Panc1 (cell line): Measurements from ENCODE around the gene LAMA5. TPM values are rescaled to one million over a fixed set of nuclear protein-coding genes. Genes with fewer than 3 reads are reported as not detected.

Source experiments
- ATAC-seq: fragments of 200-7000 bp; cut with Tn5 transposase; 2 replicates; pipeline ENCODE4 v1.9.1; 2020; ENCODE audit warnings: mild to moderate bottlenecking, moderate library complexity
- BruUV-seq: library from RNA; stranded (reverse); fragments of 400-500 nt; replicated peaks from 2 replicates; lab custom pipeline; 2021; lab: Mats Ljungman, UMichigan
- CTCF ChIA-PET: fragments of 300-600 bp; sonication (Branson Sonifier 250); formaldehyde crosslinking; loops from one replicate; lab custom pipeline; 2022; ENCODE audit warnings: antibody characterized with exemption; lab: Charles Lee
- POLR2A ChIA-PET: fragments of 300-600 bp; sonication (Branson Sonifier 250); formaldehyde crosslinking; loops from one replicate; lab custom pipeline; 2022; ENCODE audit warnings: antibody characterized with exemption; lab: Charles Lee
- DNase-seq: peaks from one replicate; pipeline ENCODE4 v3.0.0-alpha.2; 2010; ENCODE audit warnings: low read depth, low spot score
- H3K27ac ChIP-seq: 2 replicates; pipeline ENCODE4 v1.5.1; 2011; ENCODE audit warnings: mild to moderate bottlenecking, low read length, inconsistent platforms
- H3K27me3 ChIP-seq: fragments of 200-500 bp; sonication (Bioruptor generic); 2 replicates; pipeline ENCODE4 v1.6.0; 2014; ENCODE audit warnings: low read length, inconsistent platforms; ENCODE audit not compliant: control insufficient read depth, insufficient read depth
- H3K36me3 ChIP-seq: fragments of 200-500 bp; sonication (Bioruptor generic); 2 replicates; pipeline ENCODE4 v1.5.1; 2014; ENCODE audit warnings: inconsistent platforms, mild to moderate bottlenecking, low read length, moderate library complexity; ENCODE audit not compliant: control insufficient read depth, insufficient read depth
- H3K4me1 ChIP-seq: 2 replicates; pipeline ENCODE4 v1.5.1; 2011; ENCODE audit warnings: inconsistent platforms, mild to moderate bottlenecking, low read length, moderate library complexity; ENCODE audit not compliant: control insufficient read depth, insufficient read depth
- H3K4me3 ChIP-seq, 2 experiments: 2 replicates each; pipeline ENCODE4 v1.5.1; 2011 to 2012; ENCODE audit warnings: low read depth in 2 of 2, low read length in 2 of 2, mild to moderate bottlenecking in 2 of 2, inconsistent platforms in 1 of 2, moderate library complexity in 1 of 2
- H3K9me3 ChIP-seq: fragments of 200-500 bp; sonication (Bioruptor generic); 2 replicates; pipeline ENCODE4 v1.5.1; 2014; ENCODE audit warnings: low read depth, mild to moderate bottlenecking, inconsistent platforms, low read length, moderate library complexity; ENCODE audit not compliant: control insufficient read depth, insufficient read depth
- CTCF ChIP-seq: fragments of 450-650 bp; IDR thresholded peaks from 2 replicates; pipeline ENCODE4 v1.5.1; 2017; ENCODE audit warnings: mild to moderate bottlenecking
- POLR2AphosphoS5 ChIP-seq: IDR thresholded peaks from 2 replicates; pipeline ENCODE4 v1.6.1; 2012; ENCODE audit warnings: mild to moderate bottlenecking, low read depth, low read length, moderate library complexity
- REST ChIP-seq, 2 experiments: IDR thresholded peaks; 2 replicates each; pipeline ENCODE4 v1.6.1; 2011 to 2012; ENCODE audit warnings: low read depth in 2 of 2, control low read depth in 1 of 2, low read length in 1 of 2, mild to moderate bottlenecking in 1 of 2, moderate library complexity in 1 of 2; ENCODE audit not compliant: insufficient read depth in 1 of 2
- SIN3A ChIP-seq: IDR thresholded peaks from 2 replicates; pipeline ENCODE4 v1.6.1; 2012; ENCODE audit warnings: low read depth, mild to moderate bottlenecking, low read length, moderate library complexity, borderline replicate concordance; ENCODE audit not compliant: insufficient read depth
- TCF7L2 ChIP-seq: IDR thresholded peaks from 2 replicates; pipeline ENCODE4 v1.6.1; 2011; ENCODE audit warnings: mild to moderate bottlenecking, low read depth, low read length, inconsistent platforms
- in situ Hi-C: cut with HindIII; loops from 2 replicates; pipeline ENCODE4 v1.10.0; 2016; ENCODE audit warnings: low sequenced_read_pairs, low pct_unique_long_range_greater_than_20kb
- intact Hi-C: fragments of 100-400 bp; cut with micrococcal nuclease; formaldehyde crosslinking; loops from one replicate; pipeline ENCODE4 v1.10.0; 2022; ENCODE audit not compliant: unreplicated experiment
- total RNA-seq: library from RNA; stranded (reverse); gene quantifications from one replicate; pipeline ENCODE4 v1.2.1, GENCODE V29; 2021; ENCODE audit not compliant: unreplicated experiment

Gene LAMA5
- total RNA-seq, 1 experiment from 2014 or later: 497 TPM

GRCh38 chr20:62351469-62352401 is 15.4 kb downstream of the LAMA5 start:
- in situ Hi-C loops (no loop called here), intact Hi-C loops (no loop called here)
- BruUV-seq: no TSS peak
- CTCF ChIA-PET: no interaction called here
- peaks cover 69% of the 10 kb centered on the region for H3K4me1 ChIP-seq
- ATAC-seq: no peak
- H3K27me3 ChIP-seq: no peaks in the 10 kb centered on the region
- TF ChIP-seq CTCF (no peak), POLR2AphosphoS5 (no peak), REST (IDR thresholded peaks at IDR 0.05; ENCODE audit: insufficient read depth in 1 of 2, low read depth in 2 of 2, low read length in 1 of 2) (no peak), SIN3A (no peak), TCF7L2 (no peak)
- H3K4me3 ChIP-seq: no peak overlapping the region
- no peaks in the 10 kb centered on the region; the same call in 1 of the 2 replicates for H3K9me3 ChIP-seq
- POLR2A ChIA-PET: no interaction called here
- H3K27ac ChIP-seq: peak overlapping the region; percentile 81
- DNase-seq: no peak
- H3K36me3 ChIP-seq: peaks cover 9% of the 10 kb centered on the region

- peak; percentile 7; the same call in 1 of the 2 replicates for ATAC-seq
Observed at GRCh38 chr20:62350629-62351422, 16.3 kb downstream of the LAMA5 start.

More at GRCh38 chr20:62350629-62351422, 16.3 kb downstream of the LAMA5 start:
- no peak overlapping the region for H3K4me3 ChIP-seq
- DNase-seq: no peak
- ChIA-PET POLR2A (interaction anchor here (1.0 kb wide), 1 partner anchor 36 kb away, joined by 14 read pairs; the partner anchor contains the start of gene RPS21), CTCF (interaction anchor here (1.6 kb wide), 1 partner anchor 18 kb away, joined by 4 read pairs; no protein-coding TSS in a partner anchor)
- H3K27ac ChIP-seq: peak overlapping the region; percentile 81
- intact Hi-C loops: no loop called here
- peaks cover 60% of the 10 kb centered on the region for H3K4me1 ChIP-seq
- in situ Hi-C loops: no loop called here
- BruUV-seq: no TSS peak
- TF ChIP-seq REST (IDR thresholded peaks at IDR 0.05; ENCODE audit: insufficient read depth in 1 of 2, low read depth in 2 of 2, low read length in 1 of 2) (no peak), POLR2AphosphoS5 (no peak), TCF7L2 (no peak), SIN3A (no peak), CTCF (no peak)
- no peaks in the 10 kb centered on the region; the same call in 1 of the 2 replicates for H3K9me3 ChIP-seq
- H3K36me3 ChIP-seq: peaks cover 9% of the 10 kb centered on the region
- no peaks in the 10 kb centered on the region for H3K27me3 ChIP-seq
